ENCODE data around the gene PIGV.

GRCh38 chr1:26768755-26769154, 19.0 kb upstream of the PIGV start:
- TF ChIP-seq EZH2 (IDR thresholded peaks at IDR 0.05; ENCODE audit: insufficient read depth, poor library complexity, severe bottlenecking) (no peak), EZH2phosphoT487 (IDR thresholded peaks at IDR 0.05; ENCODE audit: insufficient read depth, low read depth) (no peak)
